Endothelial cell of umbilical vein (primary cell): ENCODE results near the gene MB21D2. TPM values are rescaled to one million over a fixed set of nuclear protein-coding genes. Genes with fewer than 3 reads are reported as not detected.

ENCODE experiments used
- BruUV-seq: library from RNA; stranded (reverse); fragments of 400-500 nt; replicated peaks from 2 replicates; lab custom pipeline; 2021; lab: Mats Ljungman, UMichigan
- CTCF ChIA-PET: fragments of 300-600, 350-600 bp; sonication (Branson Sonifier 250); formaldehyde crosslinking; loops from one replicate; lab custom pipeline; 2021; ENCODE audit warnings: antibody characterized with exemption, inconsistent platforms; lab: Charles Lee
- POLR2A ChIA-PET: fragments of 300-600, 350-600 bp; sonication (Branson Sonifier 250); formaldehyde crosslinking; loops from one replicate; lab custom pipeline; 2021; ENCODE audit warnings: antibody characterized with exemption, inconsistent platforms; lab: Charles Lee
- DNase-seq: peaks from one replicate; pipeline ENCODE4 v3.0.0-alpha.2; 2011; ENCODE audit warnings: low read depth, low spot score
- FAIRE-seq: peaks from 2 replicates; lab custom pipeline; 2011; peaks lifted over from hg19 to GRCh38; lab: Jason Lieb, UNC
- H2AFZ ChIP-seq: 2 replicates; pipeline ENCODE4 v1.6.0; 2012; ENCODE audit warnings: low read depth, low read length, control low read depth, inconsistent platforms
- H3K27ac ChIP-seq: 2 replicates; pipeline ENCODE4 v1.5.1; 2011; ENCODE audit warnings: low read depth, mild to moderate bottlenecking, control low read depth, low read length, moderate library complexity; ENCODE audit not compliant: insufficient read depth
- H3K27me3 ChIP-seq, 2 experiments: 2 replicates each; pipeline versions ENCODE4 v1.6.0 to v1.6.1; 2011; ENCODE audit warnings: low read length in 2 of 2, mixed read lengths in 1 of 2; ENCODE audit not compliant: control insufficient read depth in 2 of 2, insufficient read depth in 2 of 2
- H3K36me3 ChIP-seq, 2 experiments: 2 replicates in 1 of 2; 3 replicates in 1 of 2; pipeline ENCODE4 v1.5.1; 2011; ENCODE audit warnings: low read length in 2 of 2, mild to moderate bottlenecking in 1 of 2, moderate library complexity in 1 of 2; ENCODE audit not compliant: control insufficient read depth in 2 of 2, insufficient read depth in 2 of 2; ENCODE audit errors: extremely low read depth in 1 of 2
- H3K4me1 ChIP-seq: 3 replicates; pipeline ENCODE4 v1.5.1; 2011; ENCODE audit warnings: mild to moderate bottlenecking, low read length; ENCODE audit not compliant: control insufficient read depth, insufficient read depth; ENCODE audit errors: extremely low read depth
- H3K4me2 ChIP-seq: 2 replicates; pipeline ENCODE4 v1.6.1; 2011; ENCODE audit warnings: low read length, control low read depth, mixed read lengths; ENCODE audit not compliant: insufficient read depth
- H3K4me3 ChIP-seq, 3 experiments: fragments of 200-600 bp in 1 of 3; sonication (generic), shearing (Covaris generic) in 1 of 3; replicated peaks in 1 of 3; 2 replicates each; pipeline ENCODE4 v1.5.1; 2011 to 2016; ENCODE audit warnings: control low read depth in 3 of 3, low read length in 3 of 3, mild to moderate bottlenecking in 2 of 3, inconsistent platforms in 1 of 3, low read depth in 1 of 3, moderate library complexity in 1 of 3; ENCODE audit not compliant: insufficient read depth in 1 of 3
- H3K79me2 ChIP-seq: 2 replicates; pipeline ENCODE4 v1.6.0; 2012; ENCODE audit warnings: low read length, inconsistent platforms; ENCODE audit not compliant: control insufficient read depth, insufficient read depth
- H3K9ac ChIP-seq: replicated peaks from 2 replicates; pipeline ENCODE3; 2011; ENCODE audit warnings: low read length, control low read depth; ENCODE audit not compliant: insufficient read depth; ENCODE audit errors: extremely low read depth
- H3K9me1 ChIP-seq: replicated peaks from 3 replicates; pipeline ENCODE4 v1.6.0; 2011; ENCODE audit warnings: mild to moderate bottlenecking, low read length; ENCODE audit not compliant: control insufficient read depth, insufficient read depth; ENCODE audit errors: extremely low read depth
- H3K9me3 ChIP-seq: replicated peaks from 2 replicates; pipeline ENCODE4 v1.5.1; 2012; ENCODE audit warnings: low read length, inconsistent platforms; ENCODE audit not compliant: control insufficient read depth, insufficient read depth
- H4K20me1 ChIP-seq: replicated peaks from 2 replicates; pipeline ENCODE3; 2011; ENCODE audit warnings: mild to moderate bottlenecking, low read length; ENCODE audit not compliant: control insufficient read depth, insufficient read depth; ENCODE audit errors: extremely low read depth
- CTCF ChIP-seq, 2 donors: IDR thresholded peaks; 1 replicate in 1 of 2; 2 replicates in 1 of 2; pipeline ENCODE4 v1.5.1; 2011; ENCODE audit warnings: low read length in 2 of 2, mild to moderate bottlenecking in 2 of 2, moderate library complexity in 2 of 2, control low read depth in 1 of 2, inconsistent platforms in 1 of 2, low read depth in 1 of 2; ENCODE audit not compliant: insufficient read depth in 1 of 2; ENCODE audit errors: extremely low read depth in 1 of 2
- EZH2 ChIP-seq: IDR thresholded peaks from 2 replicates; pipeline ENCODE4 v1.6.1; 2012; ENCODE audit warnings: borderline replicate concordance, low read depth, mild to moderate bottlenecking, moderate library complexity, low read length, inconsistent platforms; ENCODE audit not compliant: severe bottlenecking
- FOS ChIP-seq: IDR thresholded peaks from 2 replicates; pipeline ENCODE4 v1.6.1; 2011; ENCODE audit warnings: mild to moderate bottlenecking, low read length, moderate library complexity, borderline replicate concordance; ENCODE audit not compliant: insufficient read depth
- GATA2 ChIP-seq: IDR thresholded peaks from 2 replicates; pipeline ENCODE4 v1.7.0; 2011; ENCODE audit warnings: low read depth, mild to moderate bottlenecking, moderate library complexity, mixed read lengths, low read length; ENCODE audit not compliant: insufficient read length, insufficient read depth
- JUN ChIP-seq: IDR thresholded peaks from 2 replicates; pipeline ENCODE4 v1.6.1; 2011; ENCODE audit warnings: borderline replicate concordance, low read depth; ENCODE audit not compliant: insufficient read length, insufficient read depth
- MAX ChIP-seq: IDR thresholded peaks from 2 replicates; pipeline ENCODE4 v1.6.1; 2011; ENCODE audit not compliant: insufficient read depth, insufficient read length
- MYC ChIP-seq: IDR thresholded peaks from one replicate; pipeline ENCODE4 v1.6.1; 2011; ENCODE audit warnings: mild to moderate bottlenecking, low read depth, low read length
- POLR2A ChIP-seq: IDR thresholded peaks from 2 replicates; pipeline ENCODE4 v1.6.1; 2012; ENCODE audit warnings: low read depth, mild to moderate bottlenecking, control low read depth, low read length
- POLR2AphosphoS5 ChIP-seq: IDR thresholded peaks from 2 replicates; pipeline ENCODE4 v1.6.1; 2012; ENCODE audit warnings: low read depth, mild to moderate bottlenecking, control low read depth, low read length, moderate library complexity; ENCODE audit not compliant: insufficient read depth
- dilution Hi-C: fragments of 300-500 bp; cut with MboI; formaldehyde crosslinking; loops from one replicate; pipeline ENCODE4 v1.15.0; 2019; ENCODE audit warnings: low sequenced_read_pairs; ENCODE audit not compliant: extremely low pct_ligation_motif_present
- intact Hi-C: fragments of 100-400 bp; cut with micrococcal nuclease; formaldehyde crosslinking; loops from one replicate; pipeline ENCODE4 v1.10.0; 2022
- polyA plus RNA-seq, 4 experiments: library from polyadenylated mRNA; depleted of rRNA in 3 of 4; stranded (reverse) in 3 of 4; unstranded in 1 of 4; fragments of >200 nt; gene quantifications; 2 replicates each; pipeline versions ENCODE4 v1.2.1 to v1.2.3, GENCODE V29; 2011 to 2012; ENCODE audit warnings: missing spikeins in 1 of 4
- total RNA-seq: library from RNA; stranded (reverse); gene quantifications from 2 replicates; pipeline ENCODE4 v1.2.3, GENCODE V29; 2021

Gene MB21D2
- total and polyA plus RNA-seq, 2 donors (not counting 3 experiments of a cell fraction or from before 2014, with no cell fraction given): 6.7 to 7.4 TPM

GRCh38 chr3:192947421-192947820 lies 29.8 kb upstream of the MB21D2 start:
- H3K27me3 ChIP-seq: peaks cover 2 to 6% of the 10 kb centered on the region in 2 experiments
- no peak overlapping the region for H3K9ac ChIP-seq
- intact Hi-C loops: no loop called here
- POLR2A ChIA-PET: no interaction called here
- H4K20me1 ChIP-seq: no peaks in the 10 kb centered on the region
- no peaks in the 10 kb centered on the region for H3K4me1 ChIP-seq
- CTCF ChIA-PET: interaction anchor here (2.4 kb wide), 1 partner anchor 10 kb away, joined by 6 read pairs; no protein-coding TSS in a partner anchor
- no peak overlapping the region for H3K4me3 ChIP-seq
- dilution Hi-C loops: no loop called here
- no peak overlapping the region for H2AFZ ChIP-seq
- H3K9me1 ChIP-seq: no peaks in the 10 kb centered on the region
- no peak for TF ChIP-seq POLR2A
- TF ChIP-seq POLR2AphosphoS5: no peak
- no peak for TF ChIP-seq CTCF (IDR thresholded peaks at IDR 0.05; ENCODE audit: extremely low read depth in 1 of 2, insufficient read depth in 1 of 2, low read depth in 1 of 2, low read length in 2 of 2)
- no peak for TF ChIP-seq MAX
- no peak for TF ChIP-seq MYC
- TF ChIP-seq FOS: no peak
- TF ChIP-seq JUN: no peak
- TF ChIP-seq EZH2: no peak
- no peak for TF ChIP-seq GATA2
- no peaks in the 10 kb centered on the region for H3K79me2 ChIP-seq
- no peaks in the 10 kb centered on the region for H3K9me3 ChIP-seq
- no peak overlapping the region for H3K27ac ChIP-seq
- BruUV-seq: no TSS peak
- DNase-seq (no peak), FAIRE-seq (no peak)
- H3K4me2 ChIP-seq: no peak overlapping the region
- H3K36me3 ChIP-seq: no peaks in the 10 kb centered on the region
